SW480 (cell line): Measurements from ENCODE around the gene BRAT1.
A peak's percentile ranks its signal among the peaks of the same experiment; 100 is the strongest.

ENCODE experiments used
- DNase-seq: peaks from one replicate; pipeline ENCODE4 v3.0.0-alpha.2; 2016; ENCODE audit warnings: low spot score

The BRAT1 gene

DNA sequence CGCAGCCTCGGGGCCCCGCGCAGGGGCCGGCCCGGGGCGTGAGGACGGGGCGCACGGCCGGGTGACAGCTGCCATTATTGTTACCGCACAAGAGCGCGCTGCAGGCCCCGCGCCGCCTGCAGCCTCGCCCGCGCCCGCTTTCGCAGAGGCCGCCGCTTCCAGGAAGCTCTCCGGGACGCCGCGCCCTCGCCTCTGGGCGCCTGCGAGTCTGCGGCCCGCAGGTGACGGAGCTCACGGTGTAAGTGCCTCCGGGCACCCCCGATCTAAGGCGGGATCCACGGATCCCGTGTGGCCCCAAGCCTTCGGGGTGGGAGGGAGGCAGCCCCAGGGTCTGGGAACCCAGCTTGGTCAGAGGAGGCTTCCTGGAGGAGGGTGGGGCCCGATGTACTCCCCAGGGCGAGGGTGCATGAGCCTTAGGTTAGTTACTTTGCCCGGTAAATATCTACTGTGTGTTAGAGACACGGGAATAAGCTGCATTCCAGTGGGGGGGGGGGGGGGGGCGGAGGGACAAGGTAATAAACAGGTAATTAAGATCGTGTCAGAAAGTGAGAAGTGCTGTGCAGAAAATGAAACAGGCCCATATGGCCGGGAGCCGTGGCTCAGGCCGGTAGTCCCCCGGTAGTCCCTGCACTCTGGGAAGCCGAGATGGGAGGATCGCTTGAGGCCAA is 4.1 kb upstream of the BRAT1 start:
- DNase-seq: peak; percentile 53

DNA sequence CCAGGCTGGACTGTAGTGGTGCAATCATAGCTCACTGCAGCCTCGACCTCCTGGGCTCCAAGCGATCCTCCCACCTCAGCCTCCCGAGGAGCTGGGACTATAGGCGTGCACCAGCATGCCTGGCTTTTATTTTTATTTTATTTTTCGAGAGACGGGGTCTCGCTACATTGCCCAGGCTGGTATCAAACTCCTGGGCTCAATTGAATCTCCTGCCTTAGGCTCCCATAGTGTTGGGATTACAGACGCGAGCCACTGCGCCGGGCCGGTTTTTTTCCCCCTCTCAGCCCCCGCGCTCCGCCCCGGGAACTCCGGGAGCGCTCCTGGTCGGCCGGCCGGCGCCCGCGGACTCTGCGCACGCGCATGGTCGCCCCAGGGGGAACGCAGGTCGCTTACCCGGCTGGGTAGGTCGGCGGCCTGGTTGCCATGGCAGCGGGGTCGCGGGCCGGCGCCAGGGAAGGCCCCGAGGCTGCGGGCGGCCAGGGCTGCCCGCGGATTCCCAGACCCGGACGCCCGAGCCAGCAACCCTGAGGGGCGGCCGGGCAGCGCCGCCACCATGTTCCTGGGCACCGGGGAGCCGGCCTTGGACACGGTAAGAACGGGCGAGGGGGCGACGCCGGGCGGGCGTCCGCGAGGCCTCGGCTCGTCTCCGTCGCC is 3.4 kb upstream of the BRAT1 start, which contains the start of gene IQCE:
IQCE (plus strand) TSS at position 351 of the 654 bp plus-strand sequence; CDS start at position 554, 203 bp downstream.
- DNase-seq: peak; percentile 90

DNA sequence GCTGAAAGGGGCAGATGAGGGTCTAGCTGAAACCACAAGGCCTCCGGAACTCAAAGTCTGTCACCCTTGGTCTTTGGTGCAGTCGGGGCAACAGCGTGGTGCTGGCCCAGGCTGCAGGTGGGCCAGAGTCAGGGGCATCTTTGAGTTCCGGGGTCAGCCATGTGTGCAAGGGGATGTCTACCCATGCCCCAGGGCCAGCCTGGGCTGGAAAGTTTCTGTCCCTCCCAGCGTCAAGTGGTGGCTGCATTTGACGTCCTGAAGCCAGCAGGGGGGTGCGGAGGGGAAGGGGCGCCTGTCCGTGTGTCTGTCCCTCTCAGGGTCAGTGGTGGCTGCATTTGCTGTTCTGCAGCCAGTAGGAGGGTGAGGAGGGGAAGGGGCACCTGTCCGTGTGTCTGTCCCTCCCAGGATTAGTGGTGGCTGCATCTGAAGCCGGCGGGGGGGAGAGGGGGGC is 638 bp downstream of the BRAT1 start:
- peak; percentile 27 for DNase-seq

DNA sequence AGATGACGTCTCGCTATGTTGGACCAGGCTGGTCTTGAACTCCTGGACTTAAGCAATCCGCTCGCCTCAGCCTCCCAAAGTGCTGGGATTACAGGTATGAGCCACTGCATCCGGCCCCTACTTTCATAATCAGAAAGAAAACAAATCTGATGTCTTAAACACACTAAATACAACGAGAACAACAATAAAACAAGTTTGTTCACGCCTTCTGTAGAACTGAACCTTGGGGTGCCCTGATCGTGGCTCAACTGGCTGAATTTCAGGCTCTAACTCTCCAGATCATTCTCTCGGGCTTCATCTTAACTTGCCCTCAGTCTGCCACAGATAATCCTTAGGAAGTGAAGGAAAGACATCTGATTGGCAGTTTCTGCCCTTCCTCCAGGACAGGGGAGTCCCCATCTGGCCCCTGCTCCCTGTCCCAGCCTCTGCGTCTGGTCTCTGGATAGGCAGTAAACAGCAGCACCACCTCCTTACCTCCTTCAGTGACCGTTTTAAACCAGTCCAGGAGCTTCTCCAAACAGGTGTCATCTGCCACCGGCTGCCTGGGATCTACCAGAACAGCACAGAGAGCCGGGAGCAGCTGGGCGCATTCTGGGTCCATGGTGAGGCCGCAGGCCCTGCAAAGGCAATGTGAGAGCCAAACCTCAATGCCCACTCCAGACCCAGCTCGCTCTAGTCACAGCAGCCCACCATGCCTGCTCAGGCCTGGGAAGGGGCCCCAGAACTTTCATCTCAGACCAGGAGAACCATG is 1.3 kb downstream of the BRAT1 start:
- DNase-seq: no peak

DNA sequence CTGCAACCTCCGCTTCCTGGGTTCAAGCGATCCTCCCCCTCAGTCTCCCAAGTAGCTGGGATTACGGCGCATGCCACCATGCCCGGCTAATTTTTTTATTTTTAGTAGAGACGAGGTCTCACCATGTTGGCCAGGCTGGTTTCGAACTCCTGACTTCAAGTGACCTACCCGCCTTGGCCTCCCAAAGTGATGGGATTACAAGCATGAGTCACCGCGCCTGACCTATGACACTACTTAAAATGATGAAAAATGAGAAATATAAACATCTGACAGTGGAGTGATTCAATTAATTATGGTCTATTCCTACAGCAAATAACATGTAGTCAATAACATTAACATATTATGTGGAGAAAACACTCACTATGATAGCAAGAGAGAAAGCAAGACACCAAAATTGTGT is 2.2 kb downstream of the BRAT1 start:
- DNase-seq: no peak

DNA sequence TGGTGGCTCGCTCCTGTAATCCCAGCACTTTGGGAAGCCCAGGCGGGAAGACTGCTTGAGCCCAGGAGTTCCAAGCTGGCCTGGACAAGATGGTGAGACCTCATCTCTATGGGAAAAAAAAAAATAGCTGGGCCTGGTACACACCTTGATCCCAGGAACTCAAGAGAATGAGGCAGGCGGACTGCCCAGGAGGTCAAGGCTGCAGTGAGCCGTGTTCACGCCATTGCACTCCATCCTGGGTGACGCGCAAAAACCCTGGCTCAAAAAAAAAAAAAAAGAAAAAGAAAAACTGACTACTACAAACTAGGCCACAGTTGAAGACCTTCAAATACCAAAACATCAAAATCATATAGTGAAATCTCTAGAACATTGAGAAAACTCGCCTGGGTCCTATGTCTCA is 3.9 kb downstream of the BRAT1 start:
- DNase-seq: no peak

DNA sequence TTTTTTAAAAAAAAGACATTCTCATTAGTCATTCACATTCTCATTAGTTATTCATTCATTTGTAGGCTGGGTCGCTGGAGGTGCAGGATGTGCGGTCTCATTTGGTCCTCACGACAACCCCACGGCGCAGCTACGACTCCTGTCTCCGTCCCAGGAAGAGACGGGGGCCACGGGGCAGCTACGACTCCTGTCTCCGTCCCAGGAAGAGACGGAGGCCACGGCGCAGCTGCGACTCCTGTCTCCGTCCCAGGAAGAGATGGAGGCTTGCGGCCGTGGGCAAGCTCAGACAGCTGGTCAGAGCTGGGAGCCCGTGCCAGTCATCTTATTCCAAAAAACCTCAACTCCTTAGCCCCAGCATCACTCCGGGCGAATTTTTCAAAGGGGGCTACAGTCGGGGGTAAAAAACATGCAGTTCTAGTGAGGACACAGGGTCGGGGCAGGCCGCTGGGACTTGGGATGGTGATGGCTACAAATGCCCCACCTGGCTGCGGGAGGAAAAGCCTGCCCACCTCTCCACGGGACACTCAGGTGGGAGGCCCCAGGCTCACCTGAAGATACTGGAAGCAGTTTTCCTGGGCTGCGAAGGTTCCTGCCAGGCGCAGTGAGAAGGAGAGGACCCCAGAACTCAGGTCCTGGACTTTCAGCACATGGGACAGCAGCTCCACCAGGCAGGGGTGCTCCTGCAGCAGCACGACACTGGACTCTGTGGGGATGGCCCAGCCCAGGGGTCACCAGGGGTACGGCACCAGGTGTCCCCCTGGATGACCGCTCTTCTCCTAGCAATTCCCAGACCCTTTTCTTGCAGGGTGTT is 8.3 kb downstream of the BRAT1 start:
- no peak for DNase-seq

DNA sequence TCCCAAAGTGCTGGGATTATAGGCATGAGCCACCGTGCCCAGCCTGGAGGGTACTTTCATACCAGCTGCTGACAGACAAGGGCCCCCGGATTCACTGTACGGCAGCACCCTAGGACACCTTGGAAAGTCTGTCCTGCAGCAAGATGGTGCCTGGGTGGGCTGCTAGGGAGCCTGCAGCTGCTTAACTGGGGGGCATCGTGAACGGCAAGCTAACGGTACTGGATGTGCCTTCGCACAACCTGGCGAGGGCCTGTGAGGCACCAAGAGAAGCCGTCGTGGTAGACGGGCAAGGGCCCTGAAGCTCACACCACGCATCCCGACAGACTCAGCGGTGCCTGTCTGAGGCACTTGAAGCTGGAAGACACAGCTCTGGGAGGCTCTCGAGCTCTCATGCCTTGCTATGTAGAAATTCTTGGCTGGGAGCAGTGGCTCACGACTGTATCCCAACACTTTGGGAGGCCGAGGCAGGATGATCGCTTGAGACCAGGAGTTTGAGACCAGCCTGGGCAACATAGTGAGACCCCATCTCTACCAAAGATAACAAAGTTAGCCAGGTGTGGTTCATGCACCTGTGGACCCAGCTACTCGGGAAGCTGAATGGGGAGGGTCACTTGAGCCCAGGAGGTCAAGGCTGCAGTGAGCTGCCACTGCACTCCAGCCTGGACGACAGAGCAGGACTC is 9.4 kb downstream of the BRAT1 start:
- DNase-seq: no peak

DNA sequence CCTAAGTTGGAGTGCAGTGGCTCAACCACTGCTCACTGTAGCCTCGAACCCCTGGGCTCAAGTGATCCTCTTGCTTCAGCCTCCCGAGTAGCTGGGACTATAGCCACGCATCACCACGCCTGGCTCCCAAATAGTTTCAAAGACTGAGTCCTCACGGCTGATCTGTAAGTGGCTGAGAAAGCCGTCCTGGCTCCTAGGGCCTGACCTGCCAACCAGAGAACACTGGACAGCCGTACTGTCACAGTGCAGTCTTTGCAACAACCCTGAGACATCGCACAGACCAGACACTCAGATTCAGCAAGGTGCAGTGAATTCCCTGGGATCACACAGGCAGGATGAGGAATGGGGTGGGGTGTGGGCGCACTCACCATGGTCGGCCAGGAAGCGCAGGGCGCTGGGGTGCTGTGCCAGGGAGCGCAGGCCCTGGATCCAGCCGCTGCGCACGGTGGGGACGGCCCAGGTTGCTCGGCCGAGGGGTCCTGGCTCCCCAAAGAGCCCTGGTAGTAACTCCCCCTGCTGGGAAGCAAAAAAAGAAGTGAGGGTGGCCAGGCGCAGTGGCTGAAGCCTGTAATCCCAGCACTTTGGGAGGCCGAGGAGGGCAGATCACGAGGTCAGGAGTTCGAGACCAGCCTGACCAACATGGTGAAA is 10.7 kb downstream of the BRAT1 start:
- no peak for DNase-seq

DNA sequence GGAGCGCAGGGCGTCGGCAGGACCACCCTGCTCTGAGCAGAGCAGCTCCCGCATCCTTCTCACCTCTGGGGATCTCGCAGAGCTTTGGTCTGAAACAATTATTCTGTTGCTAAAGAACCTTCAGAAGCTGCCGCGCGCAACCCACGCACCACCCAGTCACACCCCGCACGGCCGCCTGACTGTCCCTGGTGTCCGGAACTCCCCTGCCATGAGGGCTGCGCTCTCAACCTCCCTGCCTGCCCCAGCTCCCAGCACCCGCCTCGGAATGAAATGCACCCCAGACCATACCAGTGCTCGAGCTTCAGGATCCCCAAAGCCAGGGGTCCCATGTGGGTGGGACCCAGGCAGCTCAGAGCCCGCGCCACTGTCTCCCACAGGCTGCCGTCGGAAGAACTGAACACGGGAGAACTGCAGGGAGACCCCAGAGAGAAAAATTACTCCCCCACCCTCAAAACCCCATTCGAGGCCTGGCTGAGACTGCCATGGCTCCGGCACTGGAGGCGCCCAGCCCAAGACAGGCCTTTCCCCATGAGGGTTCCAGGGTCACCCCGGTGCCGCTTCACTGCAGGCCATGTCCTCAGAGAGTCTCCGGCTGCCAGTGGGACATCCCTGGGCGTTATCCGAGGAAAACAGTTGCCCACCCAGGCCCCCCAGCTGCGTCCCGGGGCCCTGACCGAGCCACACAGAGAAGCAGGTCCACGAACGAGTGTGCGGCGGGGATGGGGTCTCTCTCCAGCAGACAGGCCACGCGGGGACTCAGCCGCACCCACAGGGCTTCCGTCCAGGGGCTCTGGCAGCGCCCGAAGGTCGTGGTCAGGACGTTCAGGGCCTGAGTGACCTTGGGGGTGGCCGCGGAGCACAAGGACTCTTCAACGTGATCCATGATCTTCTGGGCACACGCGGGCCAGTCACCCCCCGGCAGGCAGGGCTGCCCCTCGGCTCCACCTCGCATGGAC is 12.1 kb downstream of the BRAT1 start:
- DNase-seq: no peak

DNA sequence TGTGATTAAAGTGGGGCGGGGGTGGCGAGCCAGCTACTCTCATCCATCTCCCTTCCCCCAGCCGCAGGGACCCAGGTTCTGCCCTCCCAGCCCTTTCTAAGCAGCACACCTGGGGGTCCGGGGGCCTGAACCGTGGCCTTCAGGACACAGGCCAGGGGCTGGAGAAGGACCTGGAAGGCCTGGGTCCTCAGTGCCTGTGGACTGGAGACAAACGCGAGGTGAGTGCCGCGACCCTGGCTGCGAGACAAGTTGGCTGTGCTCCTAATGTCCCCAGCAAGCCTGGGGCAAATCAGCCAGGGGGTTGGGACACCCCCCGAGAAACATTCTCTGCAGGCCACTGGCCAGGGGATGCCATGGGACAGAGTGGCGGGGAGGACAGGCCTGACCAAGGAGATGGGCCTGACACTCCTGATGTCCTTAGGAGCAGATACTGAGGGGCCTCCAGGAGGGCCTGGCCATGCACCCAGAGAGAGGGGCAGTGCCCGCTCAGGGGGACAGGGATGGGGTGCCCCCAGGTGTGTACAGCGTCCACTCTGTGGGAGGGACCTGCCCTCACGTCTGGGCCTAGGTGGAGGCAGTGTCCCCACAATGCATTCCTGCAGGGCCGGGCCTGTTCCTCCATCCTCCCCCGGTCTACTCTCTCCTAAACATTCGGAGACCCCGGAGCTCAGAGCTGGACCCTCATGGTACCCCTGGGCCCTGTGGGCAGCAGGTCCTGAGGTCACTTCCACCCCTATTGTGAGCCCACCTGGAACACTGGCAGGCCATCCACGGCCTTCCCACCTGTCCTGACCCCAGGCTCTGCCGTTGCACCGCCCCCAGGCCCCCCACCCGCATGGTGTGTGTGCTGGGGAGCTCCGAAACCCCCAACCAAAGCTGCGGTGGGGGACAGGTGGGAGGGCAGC is 13.1 kb downstream of the BRAT1 start:
- DNase-seq: no peak

DNA sequence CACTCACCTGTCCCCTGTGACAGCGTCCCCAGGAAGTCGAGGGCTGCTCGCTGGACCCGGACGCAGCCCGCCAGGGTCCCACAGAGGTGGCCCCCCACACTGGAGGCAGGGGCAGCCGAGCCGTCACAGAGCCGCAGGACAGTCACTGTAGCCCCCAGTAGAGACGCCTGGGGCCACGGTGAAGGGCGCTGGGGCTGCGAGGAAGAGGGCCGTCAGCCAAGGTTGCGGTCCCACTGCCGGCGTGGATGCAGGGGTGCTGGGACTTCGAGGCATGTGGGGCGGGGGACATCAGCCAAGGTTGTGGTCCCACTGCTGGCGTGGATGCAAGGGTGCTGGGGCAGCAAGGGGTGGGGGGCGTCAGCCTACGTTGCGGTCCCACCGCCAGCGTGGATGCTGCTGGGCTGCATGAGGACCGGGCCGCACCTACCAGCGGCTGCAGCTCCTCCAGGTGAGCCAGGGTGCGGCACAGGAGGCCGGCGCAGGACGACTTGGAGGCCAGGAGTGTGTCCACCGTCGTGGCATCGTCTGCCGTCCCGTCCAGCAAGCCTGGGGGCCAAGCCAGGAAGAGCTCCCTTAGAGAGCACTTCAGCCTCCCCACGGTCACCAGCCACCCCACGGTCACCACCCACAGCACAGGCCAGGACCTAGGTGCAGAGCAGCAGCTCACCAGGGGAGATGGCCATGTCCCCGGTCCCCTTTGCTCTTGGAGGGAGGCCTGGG is 13.9 kb downstream of the BRAT1 start:
- DNase-seq: no peak

DNA sequence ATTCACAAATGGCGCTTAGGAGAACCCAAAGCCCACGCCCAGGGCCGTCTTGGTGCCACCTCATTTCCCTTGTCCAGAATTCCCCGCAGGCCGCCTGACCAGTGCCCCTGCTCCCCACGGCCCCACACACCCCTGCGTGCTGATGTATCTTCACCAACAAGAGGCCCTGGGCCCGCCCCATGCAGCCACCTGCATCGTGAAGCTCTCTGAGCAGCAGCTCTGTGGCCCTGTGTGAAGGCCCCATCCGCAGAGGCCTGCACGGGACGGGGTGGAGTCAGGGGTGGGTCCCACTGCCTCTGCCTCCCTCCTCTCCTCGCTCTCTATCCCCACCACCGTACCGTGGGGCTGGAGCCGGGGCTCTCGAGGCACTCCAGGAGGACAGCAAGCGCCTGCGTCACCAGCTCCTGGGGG is 14.7 kb downstream of the BRAT1 start:
- DNase-seq: no peak

DNA sequence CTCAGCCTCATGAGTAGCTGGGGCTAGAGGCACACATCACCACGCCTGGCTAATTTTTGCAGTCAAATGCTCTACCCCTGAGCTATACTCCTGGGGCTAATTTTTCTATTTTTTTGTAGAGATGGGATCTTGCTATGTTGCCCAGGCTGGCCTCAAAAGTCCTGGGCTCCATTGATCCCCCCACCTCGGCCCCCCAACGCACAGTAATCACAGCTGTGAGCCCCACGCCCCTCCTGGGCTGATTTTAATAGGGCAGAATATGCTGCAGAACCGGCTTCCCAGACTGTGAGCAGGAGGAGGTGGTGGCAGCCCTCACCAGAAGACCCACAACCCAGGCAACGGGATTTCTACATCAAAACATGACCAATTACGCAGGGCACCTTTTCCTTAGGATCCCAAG is 15.2 kb downstream of the BRAT1 start:
- DNase-seq: no peak

DNA sequence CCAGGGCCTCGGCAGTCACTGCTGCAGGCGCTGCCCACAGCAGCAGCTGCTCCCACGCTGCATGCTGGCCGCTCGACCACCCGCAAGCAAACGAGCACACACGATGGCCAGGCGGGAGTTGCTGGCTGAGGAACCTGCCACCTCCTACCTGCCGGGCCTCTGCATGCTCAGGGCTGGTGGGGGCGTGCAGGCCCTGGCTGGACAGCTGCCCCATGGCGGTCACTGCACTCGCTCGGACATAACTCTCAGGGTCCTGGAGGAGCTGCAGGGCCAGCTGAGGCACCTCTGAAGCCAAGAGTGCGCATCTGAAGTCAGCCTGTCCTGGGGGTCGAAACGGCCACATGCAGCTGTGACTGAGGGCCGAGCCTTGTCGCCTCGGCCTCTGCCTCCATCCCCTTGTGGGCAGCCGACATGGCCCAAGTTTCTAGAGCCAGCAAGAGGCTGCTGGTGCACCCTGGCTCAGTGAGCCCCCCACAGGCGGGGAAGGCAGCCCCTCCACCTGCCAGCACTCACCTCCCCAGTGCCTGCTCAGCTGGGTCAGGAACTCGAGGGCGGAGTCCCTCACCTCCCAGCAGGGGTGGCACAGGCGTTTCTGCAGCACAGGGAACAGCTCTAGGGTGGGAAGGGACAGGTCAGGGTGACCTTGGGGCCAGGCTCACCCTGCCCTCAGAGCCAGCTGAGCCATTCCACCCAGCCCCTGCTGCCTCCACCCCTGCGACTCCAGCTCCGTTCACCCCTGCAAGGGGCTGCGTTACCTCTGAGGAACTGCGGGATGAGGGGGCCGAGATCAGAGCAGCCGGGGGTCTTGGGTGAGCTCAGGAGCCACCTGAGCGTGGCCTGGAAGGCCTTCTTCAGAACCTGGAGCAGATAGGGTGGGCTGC is 16.1 kb downstream of the BRAT1 start:
- no peak for DNase-seq

DNA sequence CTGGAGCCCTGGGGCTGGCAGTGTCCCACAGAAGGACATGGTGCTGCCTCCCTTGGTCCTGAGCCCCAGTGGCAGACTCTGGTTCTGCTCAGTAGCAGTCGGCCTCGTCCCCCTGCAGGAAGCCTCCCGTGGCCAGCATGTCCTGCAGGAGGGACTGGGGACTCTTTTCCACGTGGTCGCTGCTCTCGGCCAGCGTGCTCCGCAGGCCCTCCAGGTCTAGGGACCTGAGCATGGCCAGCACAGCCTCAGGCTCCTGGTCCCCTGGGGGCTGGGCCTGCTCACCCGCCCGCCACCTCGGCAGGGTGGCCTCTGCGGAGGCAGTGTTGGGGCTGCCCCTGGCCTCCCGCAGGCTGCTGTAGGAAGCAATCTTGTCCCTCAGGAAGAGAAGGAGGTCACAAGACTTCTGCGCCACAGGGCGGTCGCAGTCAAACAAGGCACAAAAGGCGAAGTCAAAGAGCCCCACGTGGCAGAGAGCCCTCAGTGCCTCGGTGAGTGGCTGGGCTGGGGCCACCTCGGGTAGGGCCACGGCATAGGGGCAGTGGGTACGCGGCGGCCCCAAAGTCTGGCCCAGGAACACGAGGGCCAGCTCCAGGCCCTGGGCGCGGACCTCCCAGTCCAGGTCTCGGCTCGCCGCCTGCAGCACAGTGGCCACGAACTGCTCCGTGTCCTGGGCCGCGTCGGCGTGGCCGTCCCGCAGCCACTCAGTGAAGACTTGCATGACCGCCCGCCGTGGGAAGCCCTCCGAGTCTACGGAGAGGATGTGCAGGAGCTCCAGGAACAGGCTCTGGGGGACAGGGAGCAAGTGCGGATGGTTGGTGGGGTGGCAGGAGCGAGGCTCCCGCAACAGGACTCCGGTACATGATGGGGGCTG is 17.1 kb downstream of the BRAT1 start:
- no peak for DNase-seq
